ENCODE measurements around the gene MYO1F.

DNA sequence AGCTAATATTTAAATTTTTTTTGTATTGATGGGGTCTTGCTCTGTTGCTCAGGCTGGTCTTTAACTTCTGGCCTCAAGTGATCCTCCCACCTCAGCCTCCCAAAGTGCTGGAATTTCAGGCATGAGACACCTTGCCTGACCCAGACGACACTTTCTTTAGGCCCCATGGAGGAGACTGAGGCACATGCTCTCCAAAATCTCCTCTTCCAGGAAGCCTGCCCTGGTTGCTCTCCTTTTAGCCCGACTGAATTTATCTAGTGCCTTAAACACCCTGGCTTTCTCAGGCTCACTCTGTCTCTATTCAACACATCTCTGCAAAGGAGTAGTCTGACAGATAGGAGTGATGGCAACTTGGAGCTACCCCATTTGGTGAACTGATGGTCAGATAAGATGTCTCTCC is 18.9 kb downstream of the MYO1F start:
- TF ChIP-seq, protein P1, sequence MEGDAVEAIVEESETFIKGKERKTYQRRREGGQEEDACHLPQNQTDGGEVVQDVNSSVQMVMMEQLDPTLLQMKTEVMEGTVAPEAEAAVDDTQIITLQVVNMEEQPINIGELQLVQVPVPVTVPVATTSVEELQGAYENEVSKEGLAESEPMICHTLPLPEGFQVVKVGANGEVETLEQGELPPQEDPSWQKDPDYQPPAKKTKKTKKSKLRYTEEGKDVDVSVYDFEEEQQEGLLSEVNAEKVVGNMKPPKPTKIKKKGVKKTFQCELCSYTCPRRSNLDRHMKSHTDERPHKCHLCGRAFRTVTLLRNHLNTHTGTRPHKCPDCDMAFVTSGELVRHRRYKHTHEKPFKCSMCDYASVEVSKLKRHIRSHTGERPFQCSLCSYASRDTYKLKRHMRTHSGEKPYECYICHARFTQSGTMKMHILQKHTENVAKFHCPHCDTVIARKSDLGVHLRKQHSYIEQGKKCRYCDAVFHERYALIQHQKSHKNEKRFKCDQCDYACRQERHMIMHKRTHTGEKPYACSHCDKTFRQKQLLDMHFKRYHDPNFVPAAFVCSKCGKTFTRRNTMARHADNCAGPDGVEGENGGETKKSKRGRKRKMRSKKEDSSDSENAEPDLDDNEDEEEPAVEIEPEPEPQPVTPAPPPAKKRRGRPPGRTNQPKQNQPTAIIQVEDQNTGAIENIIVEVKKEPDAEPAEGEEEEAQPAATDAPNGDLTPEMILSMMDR (conservative IDR thresholded peaks at IDR 0.05): no peak
- no peak for TF ChIP-seq ZFX (IDR thresholded peaks at IDR 0.05)

Measured in C4-2B (cell line).